HL-60 (cell line): ENCODE measurements around the gene KAZN.

Source experiments
- DNase-seq, 2 experiments: peaks; one replicate each; pipeline ENCODE4 v3.0.0-alpha.2; 2010 to 2020; ENCODE audit warnings: low read depth in 1 of 2, low spot score in 1 of 2
- H3K27ac ChIP-seq: fragments of 250-450 bp; sonication (Bioruptor Pico); replicated peaks from 2 replicates; pipeline ENCODE4 v1.5.1; 2020; ENCODE audit warnings: mild to moderate bottlenecking, moderate library complexity
- H3K27me3 ChIP-seq: fragments of 250-450 bp; sonication (Bioruptor Pico); 2 replicates; pipeline ENCODE4 v1.5.1; 2021; ENCODE audit warnings: mild to moderate bottlenecking, moderate library complexity; ENCODE audit not compliant: insufficient read depth, poor library complexity, severe bottlenecking
- H3K4me3 ChIP-seq: replicated peaks from 2 replicates; pipeline ENCODE4 v1.5.1; 2011; ENCODE audit warnings: mild to moderate bottlenecking, control low read depth, low read length; ENCODE audit not compliant: insufficient read depth
- CTCF ChIP-seq: IDR thresholded peaks from one replicate; pipeline ENCODE4 v1.5.1; 2011; ENCODE audit warnings: low read length, control low read depth, inconsistent platforms; ENCODE audit not compliant: insufficient read depth
- GABPA ChIP-seq: IDR thresholded peaks from 2 replicates; pipeline ENCODE4 v1.6.1; 2012; ENCODE audit warnings: low read depth
- POLR2AphosphoS5 ChIP-seq: IDR thresholded peaks from 2 replicates; pipeline ENCODE4 v1.6.1; 2012; ENCODE audit warnings: low read depth
- REST ChIP-seq: IDR thresholded peaks from 2 replicates; pipeline ENCODE4 v1.6.1; 2012; ENCODE audit warnings: low read depth; ENCODE audit not compliant: insufficient replicate concordance
- SPI1 ChIP-seq: IDR thresholded peaks from 2 replicates; pipeline ENCODE4 v1.6.1; 2012; ENCODE audit warnings: low read depth, mild to moderate bottlenecking, borderline replicate concordance

The KAZN gene

GRCh38 chr1:14869187-14869586 is 270.7 kb downstream of the KAZN start:
- Histone ChIP-seq H3K27me3 (no peaks in the 10 kb centered on the region), H3K4me3 (no peak overlapping the region), H3K27ac (no peak overlapping the region)
- no peak for DNase-seq
- TF ChIP-seq POLR2AphosphoS5 (no peak), CTCF (no peak), SPI1 (no peak), REST (no peak), GABPA (no peak)

- TF ChIP-seq REST = no peak
- no peak for TF ChIP-seq GABPA
- no peak for TF ChIP-seq CTCF
- TF ChIP-seq SPI1 = no peak
- TF ChIP-seq POLR2AphosphoS5 = no peak
- no peak for DNase-seq
- H3K27me3 ChIP-seq = no peaks in the 10 kb centered on the region
- H3K27ac ChIP-seq = no peak overlapping the region
- H3K4me3 ChIP-seq = no peak overlapping the region
Measured at GRCh38 chr1:14871218-14871970, 272.9 kb downstream of the KAZN start.

GRCh38 chr1:14872762-14873161 is 274.3 kb downstream of the KAZN start:
- Histone ChIP-seq H3K4me3 (no peak overlapping the region), H3K27ac (no peak overlapping the region), H3K27me3 (no peaks in the 10 kb centered on the region)
- DNase-seq = no peak
- TF ChIP-seq REST (no peak), POLR2AphosphoS5 (no peak), SPI1 (no peak), CTCF (no peak), GABPA (no peak)
